SK-N-SH (cell line): ENCODE measurements around the gene CLEC2A. TPM values are rescaled to one million over a fixed set of nuclear protein-coding genes. Genes with fewer than 3 reads are reported as not detected.
"Not testable (repeated sequence)": the region's sequence is repeated elsewhere in the genome, so short reads cannot be mapped to it uniquely, and the experiment has no call there.

Experiments used
- CTCF ChIA-PET: fragments of 300-600, 350-600 bp; formaldehyde crosslinking; extraction: SDS; loops from one replicate; lab custom pipeline; 2021; lab: Yijun Ruan, JAX
- POLR2A ChIA-PET: fragments of 350-600 bp; sonication (Branson Sonifier 250); formaldehyde crosslinking; extraction: SDS; loops from one replicate; lab custom pipeline; 2020; ENCODE audit warnings: antibody characterized with exemption, inconsistent platforms; lab: Yijun Ruan, JAX
- DNase-seq: peaks from one replicate; pipeline ENCODE4 v3.0.0; 2012
- H2AFZ ChIP-seq: fragments of 200-600 bp; sonication (generic); 2 replicates; pipeline ENCODE4 v1.8.1; 2016; ENCODE audit warnings: antibody characterized with exemption, mild to moderate bottlenecking, low read depth
- H3F3A ChIP-seq: fragments of 200-600 bp; sonication (generic); replicated peaks from 2 replicates; pipeline ENCODE3; 2016; ENCODE audit warnings: antibody characterized with exemption, mild to moderate bottlenecking; ENCODE audit not compliant: insufficient read depth
- H3K27ac ChIP-seq, 2 experiments: fragments of 200-500 bp in 1 of 2; fragments of 200-600 bp in 1 of 2; sonication (Bioruptor generic) in 1 of 2; sonication (generic), shearing (Covaris generic) in 1 of 2; 2 replicates each; pipeline versions ENCODE4 v1.5.1 to v1.6.1; 2014 to 2016; ENCODE audit warnings: low read depth in 2 of 2, inconsistent platforms in 1 of 2, low read length in 1 of 2, mild to moderate bottlenecking in 1 of 2, mixed read lengths in 1 of 2
- H3K27me3 ChIP-seq: fragments of 200-600 bp; sonication (generic), shearing (Covaris generic); 2 replicates; pipeline ENCODE4 v1.6.1; 2016; ENCODE audit warnings: mixed run types; ENCODE audit not compliant: insufficient read depth
- H3K36me3 ChIP-seq, 2 experiments: fragments of 200-500 bp in 1 of 2; fragments of 200-600 bp in 1 of 2; sonication (Bioruptor generic) in 1 of 2; sonication (generic) in 1 of 2; replicated peaks in 1 of 2; 2 replicates each; pipeline versions ENCODE3 to v1.5.1; 2014 to 2016; ENCODE audit warnings: low read length in 1 of 2, mild to moderate bottlenecking in 1 of 2; ENCODE audit not compliant: insufficient read depth in 2 of 2, control insufficient read depth in 1 of 2
- H3K4me1 ChIP-seq, 2 experiments: fragments of 200-500 bp in 1 of 2; fragments of 200-600 bp in 1 of 2; sonication (Bioruptor generic) in 1 of 2; sonication (generic), shearing (Covaris generic) in 1 of 2; 2 replicates each; pipeline versions ENCODE4 v1.5.1 to v1.6.1; 2014 to 2016; ENCODE audit warnings: low read depth in 1 of 2, low read length in 1 of 2, mixed run types in 1 of 2; ENCODE audit not compliant: insufficient read depth in 2 of 2, control insufficient read depth in 1 of 2
- H3K4me2 ChIP-seq: fragments of 200-600 bp; sonication (generic), shearing (Covaris generic); 2 replicates; pipeline ENCODE4 v1.6.1; 2017; ENCODE audit warnings: mixed run types
- H3K4me3 ChIP-seq, 2 experiments: fragments of 200-500 bp in 1 of 2; fragments of 200-600 bp in 1 of 2; sonication (Bioruptor generic) in 1 of 2; sonication (generic), shearing (Covaris generic) in 1 of 2; 2 replicates each; pipeline versions ENCODE4 v1.5.1 to v1.8.1; 2014 to 2016; ENCODE audit warnings: low read depth in 2 of 2, inconsistent platforms in 1 of 2, low read length in 1 of 2, mild to moderate bottlenecking in 1 of 2, mixed read lengths in 1 of 2, moderate library complexity in 1 of 2
- H3K79me2 ChIP-seq: fragments of 200-600 bp; sonication (generic); 2 replicates; pipeline ENCODE4 v1.8.1; 2017; ENCODE audit warnings: mild to moderate bottlenecking; ENCODE audit not compliant: insufficient read depth
- H3K9ac ChIP-seq: fragments of 200-600 bp; sonication (generic); 2 replicates; pipeline ENCODE4 v1.6.1; 2017; ENCODE audit warnings: mixed run types
- H3K9me2 ChIP-seq: fragments of 200-600 bp; sonication (generic); 2 replicates; pipeline ENCODE4 v1.6.1; 2017; ENCODE audit warnings: mixed run types
- H3K9me3 ChIP-seq: fragments of 200-600 bp; sonication (generic); 2 replicates; pipeline ENCODE4 v1.6.1; 2017; ENCODE audit warnings: mixed run types, mild to moderate bottlenecking, moderate library complexity
- H4K20me1 ChIP-seq: fragments of 200-600 bp; sonication (generic); 2 replicates; pipeline ENCODE4 v1.6.1; 2017; ENCODE audit warnings: mild to moderate bottlenecking, mixed run types; ENCODE audit not compliant: insufficient read depth
- CTCF ChIP-seq: fragments of 200-600 bp; sonication (generic); IDR thresholded peaks from 2 replicates; pipeline ENCODE4 v1.6.1; 2017; ENCODE audit warnings: antibody characterized with exemption, mild to moderate bottlenecking, moderate library complexity
- FOXJ3 ChIP-seq: sonication (generic); formaldehyde crosslinking; IDR thresholded peaks from 2 replicates; pipeline ENCODE4 v1.5.1; 2020; ENCODE audit warnings: mild to moderate bottlenecking, missing genetic modification reagents
- FOXM1 ChIP-seq: IDR thresholded peaks from 2 replicates; pipeline ENCODE4 v1.4.0; 2012; ENCODE audit warnings: low read depth, mild to moderate bottlenecking
- GABPA ChIP-seq: IDR thresholded peaks from 2 replicates; pipeline ENCODE4 v1.4.0; 2012; ENCODE audit warnings: low read depth, mild to moderate bottlenecking
- MAX ChIP-seq: IDR thresholded peaks from 2 replicates; pipeline ENCODE4 v1.4.0; 2012; ENCODE audit warnings: low read depth
- NRF1 ChIP-seq: IDR thresholded peaks from 2 replicates; pipeline ENCODE4 v1.6.1; 2012; ENCODE audit warnings: low read depth, mild to moderate bottlenecking, low read length
- PBX3 ChIP-seq: IDR thresholded peaks from 2 replicates; pipeline ENCODE4; 2012
- POLR2AphosphoS5 ChIP-seq: IDR thresholded peaks from 2 replicates; pipeline ENCODE4 v1.6.1; 2012; ENCODE audit warnings: low read depth, low read length
- SIN3A ChIP-seq: IDR thresholded peaks from 2 replicates; pipeline ENCODE4 v1.6.1; 2012; ENCODE audit warnings: low read depth, mild to moderate bottlenecking, low read length, moderate library complexity, borderline replicate concordance
- TAF1 ChIP-seq: IDR thresholded peaks from 2 replicates; pipeline ENCODE4 v1.6.1; 2012; ENCODE audit warnings: low read depth, mild to moderate bottlenecking, low read length, moderate library complexity, borderline replicate concordance
- USF1 ChIP-seq: IDR thresholded peaks from 2 replicates; pipeline ENCODE4 v1.4.0; 2012; ENCODE audit warnings: low read depth, borderline replicate concordance
- WGBS: methylation state at CpG from one replicate; pipeline ENCODE4 v1.1.6; 2017; ENCODE audit warnings: low lambda C conversion rate; 5-methylcytosine and 5-hydroxymethylcytosine counted together
- polyA plus RNA-seq, 3 experiments: library from polyadenylated mRNA; depleted of rRNA; stranded (reverse); fragments of >200 nt; gene quantifications; 2 replicates each; pipeline ENCODE4 v1.2.3, GENCODE V29; 2012
- TF ChIP-seq, protein P1 (sequence below): fragments of 150-350 bp; IDR thresholded peaks from 2 replicates; pipeline ENCODE4 v1.6.1; 2017; ENCODE audit warnings: antibody characterized with exemption, low read length, low read depth, borderline replicate concordance

The CLEC2A gene
- polyA plus RNA-seq, 1 of the 3 experiments (the other 2 are of a cell fraction) = not detected

DNA sequence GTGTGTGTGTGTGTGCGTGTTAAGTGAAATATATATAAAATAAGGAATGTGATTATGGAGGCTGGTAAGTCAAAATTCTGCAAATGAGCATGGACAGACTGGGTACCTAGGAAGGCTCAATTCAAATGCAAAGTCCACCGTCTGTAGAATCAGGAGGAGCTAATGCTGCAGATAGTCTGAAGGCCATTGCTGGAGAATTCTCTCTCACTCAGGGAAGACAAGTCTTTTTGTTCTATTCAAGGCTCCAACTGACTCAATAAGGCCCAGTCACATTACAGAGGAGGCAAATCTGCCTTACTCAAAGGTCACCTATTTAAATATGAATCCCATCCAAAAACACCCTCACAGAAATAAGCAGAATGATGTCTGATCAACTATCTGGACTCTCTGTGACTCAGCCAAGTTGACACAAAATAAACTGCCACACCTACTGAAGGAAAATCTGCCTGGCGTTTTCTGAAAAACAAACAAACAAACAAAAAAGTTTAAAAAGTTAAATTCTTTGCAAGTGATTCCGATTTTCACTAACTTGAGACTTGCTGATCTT, 51.6 kb downstream of the CLEC2A start:
- no peaks in the 10 kb centered on the region for H3F3A ChIP-seq
- H3K4me3 ChIP-seq = no peak overlapping the region
- H3K9ac ChIP-seq = no peak overlapping the region
- H3K27ac ChIP-seq = no peak overlapping the region
- no peaks in the 10 kb centered on the region for H3K79me2 ChIP-seq
- POLR2A ChIA-PET = no interaction called here
- DNase-seq = no peak
- no peaks in the 10 kb centered on the region for H3K9me3 ChIP-seq
- no peak overlapping the region for H2AFZ ChIP-seq
- peaks cover 13% of the 10 kb centered on the region; the same call in 1 of the 2 replicates for H3K27me3 ChIP-seq
- no peaks in the 10 kb centered on the region for H3K36me3 ChIP-seq
- no peaks in the 10 kb centered on the region for H3K4me1 ChIP-seq
- no peak overlapping the region for H3K4me2 ChIP-seq
- CTCF ChIA-PET = no interaction called here
- no peak for TF ChIP-seq TAF1
- TF ChIP-seq POLR2AphosphoS5 = no peak
- no peak for TF ChIP-seq SIN3A
- TF ChIP-seq NRF1 = no peak
- no peak for TF ChIP-seq PBX3
- no peak for TF ChIP-seq MAX
- TF ChIP-seq FOXM1 = no peak
- TF ChIP-seq GABPA = no peak
- no peak for TF ChIP-seq USF1
- TF ChIP-seq FOXJ3 = no peak
- TF ChIP-seq, protein P1, sequence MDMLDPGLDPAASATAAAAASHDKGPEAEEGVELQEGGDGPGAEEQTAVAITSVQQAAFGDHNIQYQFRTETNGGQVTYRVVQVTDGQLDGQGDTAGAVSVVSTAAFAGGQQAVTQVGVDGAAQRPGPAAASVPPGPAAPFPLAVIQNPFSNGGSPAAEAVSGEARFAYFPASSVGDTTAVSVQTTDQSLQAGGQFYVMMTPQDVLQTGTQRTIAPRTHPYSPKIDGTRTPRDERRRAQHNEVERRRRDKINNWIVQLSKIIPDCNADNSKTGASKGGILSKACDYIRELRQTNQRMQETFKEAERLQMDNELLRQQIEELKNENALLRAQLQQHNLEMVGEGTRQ = no peak
- TF ChIP-seq CTCF = no peak
- no peaks in the 10 kb centered on the region for H3K9me2 ChIP-seq
- 11% methylated on average over 4 of the region's 4 CpGs for WGBS
- no peaks in the 10 kb centered on the region for H4K20me1 ChIP-seq

GRCh38 chr12:9876120-9876519, 56.0 kb downstream of the CLEC2A start:
- H3K9me2 ChIP-seq, H3K27ac ChIP-seq, POLR2A ChIA-PET, H3K9ac ChIP-seq, H2AFZ ChIP-seq, H3K4me2 ChIP-seq, H4K20me1 ChIP-seq, H3K9me3 ChIP-seq, H3K79me2 ChIP-seq, H3K4me1 ChIP-seq, H3F3A ChIP-seq, H3K36me3 ChIP-seq, H3K27me3 ChIP-seq, H3K4me3 ChIP-seq, DNase-seq: not testable (repeated sequence)
- CTCF ChIA-PET = interaction anchor here (0.9 kb wide), 1 partner anchor 125 kb away, joined by 3 read pairs; no protein-coding TSS in a partner anchor
- WGBS = 0% methylated on average over 1 of the region's 26 CpGs
